K562 (cell line): ENCODE data around the gene TRAPPC4. TPM values are rescaled to one million over a fixed set of nuclear protein-coding genes. Genes with fewer than 3 reads are reported as not detected.

Experiments used
- BRD4 ChIP-seq: fragments of 200-600 bp; sonication (generic); IDR thresholded peaks from 2 replicates; pipeline ENCODE4 v1.6.1; 2017; ENCODE audit warnings: inconsistent platforms
- CTCFL ChIP-seq: IDR thresholded peaks from 2 replicates; pipeline ENCODE4 v1.6.1; 2011; ENCODE audit warnings: borderline replicate concordance, low read depth, mild to moderate bottlenecking, moderate library complexity, low read length; ENCODE audit not compliant: insufficient read depth, poor library complexity, severe bottlenecking
- ELF4 ChIP-seq: fragments of 450-650 bp; formaldehyde crosslinking; IDR thresholded peaks from 2 replicates; pipeline ENCODE4 v1.4.0; 2022; ENCODE audit warnings: missing genetic modification characterization
- FOXK2 ChIP-seq, 2 experiments: fragments of 450-650 bp; IDR thresholded peaks in 1 of 2; conservative IDR thresholded peaks in 1 of 2; 2 replicates each; pipeline ENCODE4 v1.6.1; 2016; ENCODE audit warnings: low read depth in 2 of 2, mild to moderate bottlenecking in 1 of 2
- HNRNPH1 ChIP-seq: fragments of 200-400 bp; formaldehyde crosslinking; optimal IDR thresholded peaks from 2 replicates; pipeline ENCODE3; 2017; ENCODE audit warnings: low read depth, mild to moderate bottlenecking, low read length, moderate library complexity
- MGA ChIP-seq: fragments of 450-650 bp; IDR thresholded peaks from 2 replicates; pipeline ENCODE4 v1.6.1; 2016; ENCODE audit warnings: mild to moderate bottlenecking, moderate library complexity
- PHF20 ChIP-seq: fragments of 450-650 bp; IDR thresholded peaks from 2 replicates; pipeline ENCODE4 v1.6.1; 2018; ENCODE audit not compliant: partially characterized antibody
- SRF ChIP-seq, 2 experiments: fragments of 250-450, 450-650 bp in 1 of 2; sonication (Bioruptor Pico) in 1 of 2; sonication (generic) in 1 of 2; formaldehyde crosslinking; IDR thresholded peaks; 2 replicates each; pipeline versions ENCODE4 v1.5.0 to v1.5.1; 2020 to 2022; ENCODE audit warnings: mild to moderate bottlenecking in 1 of 2, missing genetic modification reagents in 1 of 2
- TCF15 ChIP-seq: fragments of 250-450 bp; sonication (Bioruptor Pico); IDR thresholded peaks from 2 replicates; pipeline ENCODE4 v1.8.0; 2022; ENCODE audit warnings: moderate library complexity, mild to moderate bottlenecking, inconsistent platforms
- ZNF431 ChIP-seq: sonication (generic); formaldehyde crosslinking; IDR thresholded peaks from 2 replicates; pipeline ENCODE4 v1.8.0; 2022; ENCODE audit warnings: mild to moderate bottlenecking, missing genetic modification reagents
- polyA plus RNA-seq, 8 experiments: library from polyadenylated mRNA; depleted of rRNA in 4 of 8; stranded (reverse) in 5 of 8; unstranded in 3 of 8; fragments of >200 nt; fragmentation: Nextera tagmentation in 2 of 8; fragmentation: Illumina TruSeq in 1 of 8; extraction: Ambion mirVana in 2 of 8; extraction: Trizol in 1 of 8; gene quantifications; 2 replicates each; pipeline versions ENCODE4 v1.2.1 to v1.2.3, GENCODE V29; 2011 to 2014; ENCODE audit warnings: inconsistent platforms in 1 of 8, missing spikeins in 1 of 8
- total RNA-seq, 7 experiments: library from RNA; depleted of rRNA in 6 of 7; stranded (reverse); fragments of >200 nt in 6 of 7; fragmentation: Illumina TruSeq in 2 of 7; extraction: Trizol in 2 of 7; gene quantifications; 2 replicates each; pipeline versions ENCODE4 v1.2.1 to v1.2.3, GENCODE V29; 2011 to 2021; ENCODE audit warnings: low replicate concordance in 1 of 7

The TRAPPC4 gene
- total and polyA plus RNA-seq, 9 of the 15 experiments (the other 6 are each of a cell fraction or from before 2014, with no cell fraction given) = 121 to 524 (median 142) TPM

- TF ChIP-seq MGA (peak; percentile 95), HNRNPH1 (no peak), PHF20 (peak; percentile 76), SRF (CRISPR knock-in tag; IDR thresholded peaks at IDR 0.05) (0 out of 4 replicates have a peak, but pooled peaks of 1 of the 2 experiments have one; percentile 16), CTCFL (peak; percentile 27), TCF15 (CRISPR knock-in tag) (0 out of 2 replicates have a peak, but pooled peaks have one; percentile 9), FOXK2 (conservative IDR thresholded peaks at IDR 0.05 in 1 of 2, IDR thresholded peaks at IDR 0.05 in 1 of 2; ENCODE audit: low read depth in 2 of 2) (peak; percentile 67 to 74; a peak in 3 of 4 replicates), BRD4 (0 out of 2 replicates have a peak, but pooled peaks have one; percentile 37), ZNF431 (CRISPR knock-in tag) (peak; percentile 53; the same call in 1 of the 2 replicates), ELF4 (CRISPR knock-in tag) (no peak)
These were observed 20.8 kb upstream of the TRAPPC4 start, which contains the start of gene CENATAC (continued) for GRCh38 chr11:118997627-118998387.
